Effector memory CD8-positive, alpha-beta T cell (primary cell): ENCODE results near the gene PDZRN3.
A peak's percentile ranks its signal among the peaks of the same experiment; 100 is the strongest.

Experiments
- ATAC-seq: fragments of 150-1000 bp; cut with Tn5 transposase; replicated peaks from 2 replicates; pipeline ENCODE4 v1.10.0; 2021; ENCODE audit warnings: mild to moderate bottlenecking, moderate library complexity
- DNase-seq, 3 experiments: peaks; one replicate each; pipeline ENCODE4 v3.0.0; 2021
- H3K27ac Mint-ChIP-seq, 2 donors: one replicate each; pipeline ENCODE4 v1.8.0; 2022; ENCODE audit warnings: mild to moderate bottlenecking in 2 of 2, mixed read lengths in 2 of 2, moderate library complexity in 2 of 2
- H3K27me3 Mint-ChIP-seq, 2 donors: one replicate each; pipeline ENCODE4 v1.8.0; 2022; ENCODE audit warnings: mixed read lengths in 2 of 2
- H3K36me3 Mint-ChIP-seq: one replicate; pipeline ENCODE4 v1.8.0; 2022; ENCODE audit warnings: mild to moderate bottlenecking, moderate library complexity, mixed read lengths; ENCODE audit not compliant: insufficient read depth
- H3K4me1 Mint-ChIP-seq, 2 donors: one replicate each; pipeline ENCODE4 v1.8.0; 2022; ENCODE audit warnings: low read depth in 2 of 2, mixed read lengths in 2 of 2
- H3K4me3 Mint-ChIP-seq, 2 donors: one replicate each; pipeline ENCODE4 v1.8.0; 2022; ENCODE audit warnings: mild to moderate bottlenecking in 2 of 2, mixed read lengths in 2 of 2, moderate library complexity in 2 of 2
- H3K9me3 Mint-ChIP-seq, 2 donors: one replicate each; pipeline ENCODE4 v1.8.0; 2022; ENCODE audit warnings: mixed read lengths in 2 of 2

PDZRN3 gene

DNA sequence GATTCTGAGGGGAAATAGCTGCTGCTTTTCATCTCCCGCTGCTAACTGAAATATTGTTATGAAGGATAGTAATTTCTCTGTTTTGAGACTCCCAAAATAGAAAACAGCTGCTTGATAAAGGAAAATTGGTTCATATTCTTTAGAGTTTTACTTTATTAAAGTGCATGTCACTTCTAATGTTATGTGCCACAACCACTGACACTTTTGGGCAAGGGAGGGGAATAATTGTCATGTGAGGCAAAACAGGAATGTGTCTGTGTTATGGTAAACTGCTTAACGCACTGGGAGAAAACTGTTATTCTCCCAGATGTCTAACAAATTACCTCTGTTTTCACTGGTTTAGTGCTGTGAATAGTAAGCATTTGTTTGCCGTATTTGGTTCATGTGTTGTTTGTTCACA, 201.6 kb downstream of the PDZRN3 start:
- no peaks in the 10 kb centered on the region for H3K4me1 Mint-ChIP-seq
- peaks cover 0 to 8% of the 10 kb centered on the region in 2 donors for H3K9me3 Mint-ChIP-seq
- no peak overlapping the region for H3K4me3 Mint-ChIP-seq
- no peak overlapping the region for H3K27ac Mint-ChIP-seq
- DNase-seq (no peak), ATAC-seq (no peak)
- no peaks in the 10 kb centered on the region for H3K36me3 Mint-ChIP-seq
- H3K27me3 Mint-ChIP-seq = no peaks in the 10 kb centered on the region

DNA sequence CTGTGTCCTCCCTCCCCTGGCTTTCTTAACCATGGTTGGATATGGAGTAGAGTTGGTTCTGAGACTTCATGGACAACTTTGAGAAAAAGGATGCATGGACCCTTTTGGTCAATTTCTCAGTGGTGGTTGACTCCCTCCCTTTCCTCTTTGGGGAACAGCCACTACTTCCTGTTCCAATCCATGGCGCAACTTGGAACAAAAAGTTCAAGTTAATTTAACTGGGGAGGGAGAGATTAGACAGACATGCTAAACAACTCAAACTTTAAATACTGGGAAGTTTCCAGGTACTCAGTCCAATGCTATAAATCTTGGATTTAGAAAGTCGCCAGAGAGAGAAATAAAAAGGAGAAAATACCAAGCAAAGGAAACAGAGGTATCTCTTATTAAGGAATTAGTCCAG, 202.2 kb downstream of the PDZRN3 start:
- H3K4me1 Mint-ChIP-seq = no peaks in the 10 kb centered on the region
- no peak overlapping the region for H3K4me3 Mint-ChIP-seq
- H3K9me3 Mint-ChIP-seq = peaks cover 0 to 8% of the 10 kb centered on the region in 2 donors
- no peaks in the 10 kb centered on the region for H3K27me3 Mint-ChIP-seq
- DNase-seq (no peak), ATAC-seq (no peak)
- no peaks in the 10 kb centered on the region for H3K36me3 Mint-ChIP-seq
- H3K27ac Mint-ChIP-seq = no peak overlapping the region

DNA sequence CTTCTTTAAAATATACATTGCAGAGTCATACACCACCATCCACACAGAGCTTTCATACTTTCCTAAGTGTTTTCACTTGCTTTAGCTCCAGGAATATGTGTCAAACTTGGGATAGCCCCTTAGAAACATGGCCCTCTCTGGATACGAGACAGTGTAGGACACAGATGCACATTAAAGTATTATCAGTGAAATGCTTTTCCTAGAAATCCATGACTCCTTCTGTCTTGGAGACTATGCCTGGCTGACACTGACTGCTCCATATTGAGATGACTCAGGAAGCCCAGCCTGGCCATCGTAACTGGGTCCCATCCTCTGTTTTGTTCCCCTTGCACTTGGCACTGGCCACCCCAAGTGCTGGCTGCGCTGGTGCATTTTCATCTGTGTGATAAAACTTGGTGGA, 204.8 kb downstream of the PDZRN3 start:
- ATAC-seq (no peak), DNase-seq (no peak)
- no peaks in the 10 kb centered on the region for H3K36me3 Mint-ChIP-seq
- H3K27ac Mint-ChIP-seq = no peak overlapping the region
- peaks cover 4 to 8% of the 10 kb centered on the region in 2 donors for H3K9me3 Mint-ChIP-seq
- H3K4me3 Mint-ChIP-seq = no peak overlapping the region
- no peaks in the 10 kb centered on the region for H3K4me1 Mint-ChIP-seq
- H3K27me3 Mint-ChIP-seq = no peaks in the 10 kb centered on the region

DNA sequence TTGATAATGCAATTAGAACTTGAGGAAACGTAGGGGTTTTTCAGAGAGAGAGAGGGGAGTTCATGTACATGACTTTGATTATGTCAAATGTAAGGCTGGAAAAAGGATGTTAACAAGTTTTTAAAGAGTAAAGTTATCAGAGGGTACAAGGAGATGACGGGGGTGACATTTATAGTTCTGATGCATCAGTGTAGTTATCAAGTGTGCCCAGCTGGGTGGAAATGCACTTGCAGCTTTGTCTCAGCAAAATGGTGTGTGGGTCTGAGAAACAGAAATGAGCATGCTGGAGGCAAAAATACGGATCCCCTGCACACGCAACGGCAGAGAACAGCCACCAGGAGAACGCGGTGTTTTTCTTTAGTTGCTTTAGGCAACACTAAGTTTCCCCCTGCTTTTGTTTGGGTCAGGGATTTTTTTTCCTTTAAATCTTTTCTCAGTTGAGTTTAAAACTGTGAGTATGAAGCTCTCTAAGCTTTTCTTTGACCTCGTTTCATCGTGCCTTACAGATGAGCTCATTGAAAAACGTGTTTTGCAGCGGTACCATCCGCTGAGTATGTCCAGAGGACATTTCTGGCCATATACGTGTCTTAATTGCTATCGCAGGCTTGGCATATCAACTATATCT, 205.4 kb downstream of the PDZRN3 start:
- no peak overlapping the region for H3K27ac Mint-ChIP-seq
- H3K9me3 Mint-ChIP-seq = peaks cover 8% of the 10 kb centered on the region in 2 donors
- no peaks in the 10 kb centered on the region for H3K27me3 Mint-ChIP-seq
- no peaks in the 10 kb centered on the region for H3K36me3 Mint-ChIP-seq
- ATAC-seq (no peak), DNase-seq (no peak)
- H3K4me1 Mint-ChIP-seq = no peaks in the 10 kb centered on the region
- H3K4me3 Mint-ChIP-seq = no peak overlapping the region

DNA sequence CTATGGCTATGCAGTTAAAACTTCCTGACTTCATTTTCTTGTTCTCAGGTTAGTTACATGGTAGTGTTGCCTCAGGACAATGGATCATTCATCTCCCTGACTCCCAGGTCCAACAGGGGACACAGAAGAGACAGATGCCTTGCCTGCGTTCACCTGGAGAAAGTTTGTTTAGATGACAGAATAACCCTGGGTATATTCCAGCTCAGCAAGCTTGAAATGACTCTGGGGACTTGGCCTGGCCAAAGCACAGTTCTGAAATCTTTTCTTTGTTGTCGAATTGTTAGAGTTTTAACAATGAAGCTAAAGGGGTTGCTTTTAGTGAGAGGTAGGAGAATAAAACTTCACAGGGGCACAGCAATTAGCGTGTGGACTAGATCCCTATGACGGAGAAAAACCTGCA, 206.1 kb downstream of the PDZRN3 start:
- H3K4me3 Mint-ChIP-seq = no peak overlapping the region

DNA sequence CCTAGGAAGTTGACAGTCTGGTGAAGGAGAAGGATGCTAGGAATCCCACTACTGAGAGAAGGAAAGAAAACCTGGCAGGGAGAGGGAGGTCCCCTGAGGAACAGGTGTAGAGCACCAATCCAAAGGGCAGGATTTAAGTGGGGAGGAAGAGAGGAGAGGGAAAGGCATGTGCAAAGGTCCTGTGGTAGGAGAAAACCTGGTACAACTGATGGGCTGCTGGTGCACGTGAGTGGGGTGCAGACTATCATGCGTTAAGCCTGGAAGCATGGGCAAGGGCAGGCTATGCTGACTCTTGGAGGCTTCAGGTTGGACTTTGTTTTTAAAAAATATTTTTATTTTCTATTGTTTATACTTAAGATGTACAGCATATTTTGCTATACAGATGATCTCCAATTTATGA, 209.6 kb downstream of the PDZRN3 start:
- no peak for ATAC-seq

More for the DNA sequence above, 206.1 kb downstream of the PDZRN3 start:
- no peak for ATAC-seq
- no peak for DNase-seq
- Mint-ChIP-seq H3K9me3 (peaks cover 8% of the 10 kb centered on the region in 2 donors), H3K27ac (no peak overlapping the region), H3K4me1 (no peaks in the 10 kb centered on the region), H3K27me3 (no peaks in the 10 kb centered on the region), H3K36me3 (no peaks in the 10 kb centered on the region)

DNA sequence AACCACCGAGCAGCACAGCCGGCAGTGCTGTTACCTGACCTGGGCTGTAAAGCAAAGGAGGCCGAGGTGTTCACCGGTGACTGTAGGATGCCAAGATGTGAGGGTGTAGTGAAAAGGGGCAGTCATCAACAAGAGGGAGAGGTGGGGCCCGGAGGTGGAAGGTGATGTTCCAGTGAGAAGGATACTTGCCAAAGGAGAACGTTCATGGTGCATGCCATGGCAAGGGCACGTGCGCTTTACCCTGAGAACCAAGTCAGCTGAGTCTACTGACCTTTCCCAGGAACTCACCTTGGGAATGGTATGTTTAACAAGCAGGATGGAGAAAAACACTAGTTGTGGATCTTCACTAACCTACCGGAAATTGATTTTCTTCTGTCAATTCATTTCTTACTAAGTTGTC, 211.1 kb downstream of the PDZRN3 start:
- H3K9me3 Mint-ChIP-seq = peaks cover 3 to 8% of the 10 kb centered on the region in 2 donors
- no peaks in the 10 kb centered on the region for H3K27me3 Mint-ChIP-seq
- no peaks in the 10 kb centered on the region for H3K4me1 Mint-ChIP-seq
- no peak for ATAC-seq
- no peaks in the 10 kb centered on the region for H3K36me3 Mint-ChIP-seq
- peak overlapping the region in 1 of 2 donors; percentile 41 for H3K27ac Mint-ChIP-seq
- H3K4me3 Mint-ChIP-seq = no peak overlapping the region
- no peak for DNase-seq

More for the DNA sequence above, 209.6 kb downstream of the PDZRN3 start:
- Mint-ChIP-seq H3K27me3 (no peaks in the 10 kb centered on the region), H3K9me3 (peaks cover 7 to 8% of the 10 kb centered on the region in 2 donors), H3K36me3 (no peaks in the 10 kb centered on the region), H3K27ac (no peak overlapping the region), H3K4me1 (no peaks in the 10 kb centered on the region), H3K4me3 (no peak overlapping the region)
- no peak for DNase-seq

DNA sequence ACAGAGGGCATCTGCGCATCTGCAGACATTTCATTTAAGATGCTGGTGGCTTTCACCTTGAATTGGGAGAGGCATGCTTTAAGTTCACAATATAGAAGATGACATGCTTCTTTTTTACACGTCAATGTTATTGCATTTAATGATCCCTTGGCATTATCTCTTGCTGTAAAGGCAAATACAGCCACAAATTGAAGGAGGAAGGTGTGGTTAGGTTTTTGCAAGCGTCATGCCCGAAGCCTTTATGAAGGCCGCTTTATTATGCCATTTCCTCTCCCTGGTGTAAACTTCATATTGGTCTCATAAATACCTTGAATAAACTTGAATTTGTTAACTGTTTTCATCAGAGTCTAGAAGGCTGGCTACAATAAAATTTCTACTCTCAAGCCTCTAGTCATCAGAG, 212.7 kb downstream of the PDZRN3 start:
- H3K27me3 Mint-ChIP-seq = no peaks in the 10 kb centered on the region
- no peaks in the 10 kb centered on the region for H3K4me1 Mint-ChIP-seq
- no peaks in the 10 kb centered on the region for H3K36me3 Mint-ChIP-seq
- peaks cover 3 to 8% of the 10 kb centered on the region in 2 donors for H3K9me3 Mint-ChIP-seq
- no peak overlapping the region for H3K4me3 Mint-ChIP-seq
- no peak overlapping the region for H3K27ac Mint-ChIP-seq
- ATAC-seq (no peak), DNase-seq (no peak)

DNA sequence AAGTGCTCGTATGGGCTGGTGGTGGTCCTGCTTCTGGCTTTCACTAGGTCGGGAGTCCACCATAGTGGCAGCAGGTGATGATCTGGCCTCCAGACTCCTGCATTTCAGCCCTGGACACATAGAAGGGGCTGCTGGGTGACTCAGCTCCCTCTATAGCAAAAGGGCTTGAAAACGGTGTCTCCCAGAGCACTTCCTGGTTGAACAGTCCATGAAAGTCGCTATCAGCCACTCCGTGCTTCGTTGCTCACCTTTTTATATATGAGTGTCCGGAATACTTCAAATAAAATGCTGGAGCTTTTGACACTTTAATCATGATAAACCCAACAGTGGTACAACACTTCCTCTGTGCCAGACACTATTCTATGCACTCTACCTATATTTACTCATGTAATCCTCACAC, 213.2 kb downstream of the PDZRN3 start:
- no peak overlapping the region for H3K27ac Mint-ChIP-seq
- H3K4me3 Mint-ChIP-seq = no peak overlapping the region
- no peaks in the 10 kb centered on the region for H3K36me3 Mint-ChIP-seq
- no peak for ATAC-seq
- no peak for DNase-seq
- peaks cover 3 to 8% of the 10 kb centered on the region in 2 donors for H3K9me3 Mint-ChIP-seq
- H3K27me3 Mint-ChIP-seq = no peaks in the 10 kb centered on the region
- no peaks in the 10 kb centered on the region for H3K4me1 Mint-ChIP-seq

DNA sequence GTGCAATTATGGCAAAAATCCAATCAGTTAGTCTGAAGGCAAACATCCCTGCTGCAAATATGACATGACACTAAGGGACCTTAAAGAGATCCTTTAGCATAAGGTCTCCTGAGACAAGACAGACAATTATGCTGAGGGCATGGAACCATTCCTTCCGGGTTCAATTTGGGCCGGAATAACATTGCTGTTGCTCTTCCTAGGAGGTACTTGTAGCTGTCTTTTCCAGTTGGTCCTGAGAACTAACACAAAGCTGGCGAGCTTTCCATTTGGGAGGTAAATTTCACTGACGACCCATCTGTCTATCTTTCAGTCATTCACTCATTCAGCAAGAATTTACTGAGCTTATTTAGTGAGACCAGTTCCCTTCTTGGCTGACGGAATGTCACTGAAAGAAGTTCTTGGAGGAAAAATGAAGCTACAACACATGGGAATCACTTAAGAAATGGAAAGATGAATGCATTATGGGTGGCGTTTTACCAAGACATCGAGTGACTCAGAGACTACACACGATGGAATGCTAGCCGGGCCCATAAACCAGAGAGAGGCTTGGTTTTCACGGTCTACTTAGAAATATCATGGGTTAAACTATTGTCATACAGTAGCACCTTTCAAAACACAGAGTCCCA, 215.5 kb downstream of the PDZRN3 start:
- no peak overlapping the region for H3K27ac Mint-ChIP-seq
- H3K9me3 Mint-ChIP-seq = peaks cover 0 to 3% of the 10 kb centered on the region in 2 donors
- ATAC-seq = no peak
- H3K27me3 Mint-ChIP-seq = no peaks in the 10 kb centered on the region
- no peak overlapping the region for H3K4me3 Mint-ChIP-seq
- no peaks in the 10 kb centered on the region for H3K36me3 Mint-ChIP-seq
- no peaks in the 10 kb centered on the region for H3K4me1 Mint-ChIP-seq
- no peak for DNase-seq

DNA sequence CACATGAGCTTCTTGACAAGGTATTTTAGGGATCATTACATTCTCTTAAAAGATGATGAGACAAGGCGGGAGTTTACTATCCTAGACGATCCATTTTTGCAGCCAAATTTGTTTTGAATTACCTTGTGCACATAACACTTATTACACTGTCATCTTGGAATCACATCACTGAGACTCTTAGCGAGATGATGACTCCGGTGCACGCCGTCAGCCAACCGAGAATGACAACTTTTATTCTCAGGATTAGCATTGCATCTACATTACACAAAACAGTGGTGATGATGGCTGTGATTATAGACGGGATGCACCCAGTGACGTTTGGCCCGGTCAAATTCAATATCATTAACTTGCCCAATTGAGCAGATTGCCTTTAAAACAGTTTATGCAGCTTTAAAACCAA, 216.1 kb downstream of the PDZRN3 start:
- Mint-ChIP-seq H3K36me3 (no peaks in the 10 kb centered on the region), H3K27me3 (no peaks in the 10 kb centered on the region)
- no peak for ATAC-seq

DNA sequence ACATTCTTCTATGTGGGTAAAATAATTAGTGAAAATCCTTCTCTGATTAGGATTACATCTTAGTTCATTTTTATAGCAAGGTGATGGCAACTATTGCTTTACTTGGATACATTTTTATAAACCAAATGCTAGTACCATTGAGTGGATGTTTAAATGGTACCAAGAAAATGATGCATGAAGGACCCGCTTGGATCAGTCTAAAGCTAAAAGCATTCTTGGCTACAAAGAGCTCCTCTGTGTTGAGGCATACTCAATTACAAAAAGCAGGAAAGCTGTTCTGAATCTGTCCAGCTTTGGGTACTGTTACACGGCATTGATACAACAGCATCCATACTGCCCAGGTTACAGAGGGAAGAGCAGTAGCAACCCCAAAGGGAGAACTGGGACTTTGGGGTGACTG, 217.2 kb downstream of the PDZRN3 start:
- H3K27ac Mint-ChIP-seq = no peak overlapping the region
- H3K4me1 Mint-ChIP-seq = no peaks in the 10 kb centered on the region
- H3K4me3 Mint-ChIP-seq = no peak overlapping the region
- no peaks in the 10 kb centered on the region for H3K27me3 Mint-ChIP-seq
- ATAC-seq (no peak), DNase-seq (no peak)
- no peaks in the 10 kb centered on the region for H3K36me3 Mint-ChIP-seq
- peaks cover 0 to 3% of the 10 kb centered on the region in 2 donors for H3K9me3 Mint-ChIP-seq

More for the DNA sequence above, 216.1 kb downstream of the PDZRN3 start:
- H3K4me3 Mint-ChIP-seq = no peak overlapping the region
- no peak overlapping the region for H3K27ac Mint-ChIP-seq
- no peak for DNase-seq
- peaks cover 0 to 3% of the 10 kb centered on the region in 2 donors for H3K9me3 Mint-ChIP-seq
- no peaks in the 10 kb centered on the region for H3K4me1 Mint-ChIP-seq

DNA sequence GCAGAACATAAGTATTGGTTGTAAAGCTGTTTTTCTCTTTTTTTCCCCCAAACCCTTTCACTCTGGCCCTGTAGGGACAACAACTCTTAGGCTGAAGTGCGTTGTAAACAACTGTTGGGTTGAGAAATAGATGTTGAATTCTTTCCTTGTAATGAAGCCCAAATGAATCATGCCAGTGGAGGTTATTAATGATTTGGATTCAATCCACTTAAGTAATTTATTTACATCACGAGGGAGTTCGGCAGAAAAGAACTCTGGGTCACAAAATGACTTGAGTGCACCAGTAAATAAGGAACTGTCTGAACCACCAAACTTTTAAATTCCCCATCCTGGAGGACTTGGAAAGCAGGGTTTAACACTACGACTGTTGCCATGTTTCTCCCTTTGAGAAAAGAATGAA, 218.9 kb downstream of the PDZRN3 start:
- Mint-ChIP-seq H3K36me3 (no peaks in the 10 kb centered on the region), H3K27ac (no peak overlapping the region), H3K4me1 (no peaks in the 10 kb centered on the region), H3K9me3 (no peaks in the 10 kb centered on the region), H3K27me3 (no peaks in the 10 kb centered on the region), H3K4me3 (no peak overlapping the region)
- no peak for ATAC-seq
- no peak for DNase-seq

DNA sequence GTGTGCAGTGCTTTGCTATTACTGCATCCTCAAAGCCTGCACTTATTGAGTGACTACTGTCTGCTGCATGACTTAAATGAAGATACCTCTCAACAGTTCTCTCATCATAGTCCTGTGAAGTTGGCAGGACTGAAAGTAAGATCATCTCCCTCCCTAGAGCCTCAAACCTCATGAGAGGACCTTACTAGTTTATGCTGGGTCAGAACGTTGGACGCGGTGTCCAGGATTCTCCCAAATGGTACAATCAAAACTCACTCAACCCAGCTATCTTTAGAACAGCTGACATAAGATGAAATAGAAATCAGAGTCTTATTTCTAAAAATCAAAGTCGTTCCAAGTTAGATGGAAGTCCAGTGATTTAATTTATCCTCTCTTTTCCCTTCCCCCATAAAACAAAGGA, 219.7 kb downstream of the PDZRN3 start:
- Mint-ChIP-seq H3K4me3 (no peak overlapping the region), H3K4me1 (no peaks in the 10 kb centered on the region), H3K27ac (no peak overlapping the region), H3K36me3 (no peaks in the 10 kb centered on the region), H3K9me3 (no peaks in the 10 kb centered on the region), H3K27me3 (no peaks in the 10 kb centered on the region)
- no peak for ATAC-seq
- no peak for DNase-seq
